GM21786 (cell line): ENCODE results near the gene NKAIN2.
"Not testable (repeated sequence)": the region's sequence is repeated elsewhere in the genome, so short reads cannot be mapped to it uniquely, and the experiment has no call there.

Experiments used
- ATAC-seq: cut with Tn5 transposase; IDR thresholded peaks from one replicate; pipeline ENCODE4 v1.9.1; 2021; ENCODE audit not compliant: unreplicated experiment

The NKAIN2 gene

DNA sequence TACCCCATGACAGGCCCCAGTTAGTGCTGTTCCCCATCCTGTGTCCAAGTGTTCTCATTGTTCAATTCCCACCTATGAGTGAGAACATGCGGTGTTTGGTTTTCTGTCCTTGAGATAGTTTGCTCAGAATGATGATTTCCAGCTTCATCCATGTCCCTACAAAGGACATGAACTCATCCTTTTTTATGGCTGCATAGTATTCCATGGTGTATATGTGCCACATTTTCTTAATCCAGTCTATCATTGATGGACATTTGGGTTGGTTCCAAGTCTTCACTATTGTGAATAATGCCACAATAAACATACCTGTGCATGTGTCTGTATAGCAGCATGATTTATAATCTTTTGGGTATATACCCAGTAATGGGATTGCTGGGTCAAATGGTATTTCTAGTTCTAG lies 218.4 kb downstream of the NKAIN2 start:
- not testable (repeated sequence) for ATAC-seq

DNA sequence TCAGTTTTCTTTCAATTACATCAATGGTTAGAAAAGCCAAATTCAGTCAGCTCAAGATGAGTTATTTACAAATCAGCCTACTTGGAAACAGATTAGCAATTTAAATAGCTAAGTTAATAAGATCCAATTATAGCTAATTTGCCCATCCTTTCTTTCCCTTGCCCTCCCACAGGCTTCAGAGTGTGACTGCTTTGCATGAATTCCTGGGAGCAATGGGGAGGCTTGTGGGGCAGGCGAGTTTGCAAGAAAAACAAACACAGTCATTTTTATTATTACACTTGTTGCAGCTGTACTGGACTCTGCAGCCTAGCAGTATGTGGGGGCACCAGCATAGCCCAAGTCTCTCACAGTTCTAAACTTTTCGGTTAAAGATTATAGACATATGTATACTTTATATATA lies 219.0 kb downstream of the NKAIN2 start:
- no peak for ATAC-seq

DNA sequence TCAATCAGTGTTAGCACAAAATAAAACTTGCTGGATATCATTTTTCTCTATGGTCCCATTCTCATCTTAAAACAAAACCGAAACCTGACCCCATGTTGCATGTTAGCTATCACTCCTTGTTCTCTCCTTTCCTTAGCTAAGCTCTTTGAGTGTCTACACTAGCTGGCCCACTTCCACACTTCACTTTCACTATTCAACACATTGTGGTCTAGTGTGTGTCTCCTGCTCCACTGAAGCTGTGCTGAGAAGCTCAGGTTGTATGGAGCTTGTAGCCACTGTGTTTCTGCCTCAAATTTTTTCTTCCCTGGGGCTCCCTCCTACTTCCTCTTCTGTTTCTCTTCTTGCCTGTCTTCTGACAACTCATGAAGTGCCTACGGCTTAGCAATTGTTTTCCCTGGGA lies 223.0 kb downstream of the NKAIN2 start:
- ATAC-seq, result peak; percentile 47

DNA sequence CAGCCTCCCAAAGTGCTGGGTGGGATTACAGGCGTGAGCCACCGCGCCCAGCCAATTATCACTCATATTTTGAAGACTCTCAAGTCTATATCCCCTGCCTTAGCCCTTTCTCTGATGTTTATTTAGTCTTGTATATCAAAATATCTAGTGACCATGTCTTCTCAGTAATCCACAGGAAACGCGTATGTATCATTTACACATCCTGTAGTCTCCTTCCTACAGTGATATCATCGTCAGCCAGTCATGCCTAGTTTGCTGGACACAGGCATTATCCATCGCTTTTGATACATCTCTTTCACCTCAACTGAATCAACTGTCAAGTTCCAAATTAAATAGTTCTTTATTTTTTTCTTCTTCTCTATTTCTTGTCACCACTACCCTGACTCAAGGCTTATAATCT lies 223.7 kb downstream of the NKAIN2 start:
- no peak for ATAC-seq

DNA sequence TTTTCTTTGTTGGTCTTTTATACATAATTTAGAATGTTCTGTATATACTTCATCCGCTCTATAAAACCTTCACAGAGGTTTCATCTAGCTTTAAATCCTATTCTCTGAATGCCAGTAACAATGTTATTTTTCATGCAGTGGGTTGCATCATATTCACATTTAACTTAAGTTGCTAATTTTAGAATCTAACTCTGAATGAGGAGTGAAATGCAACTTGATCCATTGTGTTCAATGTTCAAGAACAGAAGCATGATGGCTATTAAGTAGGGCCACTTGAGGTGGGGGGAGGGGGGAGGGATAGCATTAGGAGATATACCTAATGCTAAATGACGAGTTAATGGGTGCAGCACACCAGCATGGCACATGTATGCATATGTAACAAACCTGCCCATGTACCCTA lies 224.5 kb downstream of the NKAIN2 start:
- ATAC-seq, result no peak

DNA sequence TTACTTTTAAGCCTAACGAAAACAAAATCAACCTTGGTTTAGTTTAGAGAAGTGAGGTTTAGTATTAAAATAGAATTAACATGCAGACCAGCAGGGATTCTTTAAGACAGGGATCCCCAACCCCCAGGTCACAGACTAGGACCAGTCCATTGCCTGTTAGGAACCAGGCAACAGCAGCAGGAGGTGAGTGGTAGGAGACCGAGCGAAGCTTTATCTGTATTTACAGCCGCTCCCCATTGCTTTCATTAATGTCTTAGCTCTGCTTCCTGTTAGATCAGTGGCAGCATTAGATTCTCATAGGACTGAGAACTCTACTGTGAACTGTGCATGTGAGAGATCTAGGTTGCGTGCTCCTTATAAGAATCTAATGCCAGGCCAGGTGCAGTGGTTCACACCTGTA lies 225.9 kb downstream of the NKAIN2 start:
- ATAC-seq, result no peak

DNA sequence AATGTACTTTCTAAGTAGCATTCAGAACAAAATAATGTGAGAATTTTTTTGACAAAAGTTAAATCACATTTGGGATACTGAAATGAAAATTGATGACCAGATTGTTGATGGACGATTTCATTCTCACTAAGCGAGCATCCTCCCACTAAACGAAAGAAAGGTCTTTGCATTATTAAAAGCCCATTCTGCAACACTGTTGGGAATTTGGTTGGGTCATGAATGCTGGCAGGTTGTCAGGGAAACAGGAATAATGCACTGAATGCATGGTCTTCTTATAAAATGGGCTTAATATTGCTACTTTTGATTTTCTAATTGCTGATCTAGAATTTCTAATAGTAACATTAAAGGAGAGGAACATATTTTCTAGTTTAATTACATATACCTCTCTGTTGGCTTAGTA lies 229.8 kb downstream of the NKAIN2 start:
- ATAC-seq, result no peak

DNA sequence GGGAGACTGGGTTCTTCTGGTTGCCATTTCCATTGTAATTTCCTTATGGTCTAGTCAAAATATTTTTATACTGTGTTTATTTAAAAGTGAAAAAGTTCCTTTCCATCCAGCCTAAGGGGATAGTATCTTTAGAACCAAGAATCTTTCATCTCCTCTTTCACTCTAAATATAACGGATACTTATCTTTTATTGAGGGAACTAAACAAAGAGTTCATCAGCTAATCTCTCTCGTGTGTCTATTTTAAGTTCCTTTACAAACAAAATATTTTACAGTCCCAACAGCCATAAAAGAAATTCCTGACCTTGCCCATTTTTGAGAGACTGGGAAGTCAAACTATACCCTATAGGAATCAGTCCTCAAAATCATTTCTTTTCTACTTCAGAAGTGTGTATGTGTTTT lies 232.7 kb downstream of the NKAIN2 start:
- ATAC-seq, result no peak

DNA sequence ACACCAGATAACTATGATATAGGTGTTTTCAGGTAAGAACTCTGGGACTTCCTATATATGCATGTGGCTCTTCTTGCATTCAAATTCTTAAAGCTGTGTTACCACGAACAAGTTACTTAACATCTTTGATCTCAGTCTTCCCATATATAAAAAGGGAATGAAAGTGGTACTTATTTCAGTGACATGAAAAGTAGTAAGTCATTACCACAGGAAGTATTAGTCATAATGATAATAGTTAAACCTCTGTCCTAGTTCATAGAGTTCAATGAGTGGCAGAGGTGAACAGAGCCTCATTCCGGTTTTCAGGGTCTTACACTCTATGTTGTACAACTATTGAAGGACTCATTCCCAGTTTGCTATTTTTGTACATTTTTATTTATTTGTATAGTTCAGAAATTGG lies 237.0 kb downstream of the NKAIN2 start:
- peak; percentile 89 for ATAC-seq

DNA sequence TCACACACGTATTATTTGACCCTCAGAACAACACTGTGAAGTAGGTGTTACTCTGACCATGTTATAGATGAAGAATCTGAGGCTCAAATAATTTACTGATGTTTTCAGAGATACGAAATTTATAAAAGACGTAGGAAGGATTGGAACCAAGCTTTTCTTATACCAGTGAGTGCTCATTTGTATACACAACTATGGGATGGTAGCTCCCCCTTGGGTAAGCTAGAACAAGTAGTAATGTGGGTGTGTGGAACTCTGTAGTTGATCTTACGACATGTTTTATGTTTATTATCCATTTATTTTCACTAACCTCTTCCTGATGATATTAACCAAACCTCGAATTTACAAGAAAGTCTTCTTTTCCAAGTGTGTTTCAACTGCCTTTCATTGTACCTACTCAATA lies 248.5 kb downstream of the NKAIN2 start:
- ATAC-seq, result no peak

DNA sequence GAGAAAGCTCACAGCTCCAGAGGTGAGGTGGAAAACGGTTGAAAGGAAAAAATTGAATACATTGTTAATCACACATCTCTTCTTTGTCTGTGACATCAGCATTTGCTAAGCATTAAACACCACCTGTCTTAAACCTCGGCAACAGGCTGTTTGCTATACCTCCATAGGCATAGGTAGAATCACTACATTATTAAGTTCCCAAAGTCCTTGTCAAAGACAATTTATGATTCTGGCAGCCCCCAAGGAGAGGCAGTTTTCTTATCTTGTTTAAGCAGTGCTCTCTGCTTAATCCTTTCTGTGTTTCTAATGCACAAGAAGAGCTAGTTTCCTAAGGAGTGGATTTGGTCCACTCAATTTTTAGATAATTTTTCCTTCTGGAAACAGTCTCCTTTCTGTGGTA lies 249.7 kb downstream of the NKAIN2 start:
- no peak for ATAC-seq

DNA sequence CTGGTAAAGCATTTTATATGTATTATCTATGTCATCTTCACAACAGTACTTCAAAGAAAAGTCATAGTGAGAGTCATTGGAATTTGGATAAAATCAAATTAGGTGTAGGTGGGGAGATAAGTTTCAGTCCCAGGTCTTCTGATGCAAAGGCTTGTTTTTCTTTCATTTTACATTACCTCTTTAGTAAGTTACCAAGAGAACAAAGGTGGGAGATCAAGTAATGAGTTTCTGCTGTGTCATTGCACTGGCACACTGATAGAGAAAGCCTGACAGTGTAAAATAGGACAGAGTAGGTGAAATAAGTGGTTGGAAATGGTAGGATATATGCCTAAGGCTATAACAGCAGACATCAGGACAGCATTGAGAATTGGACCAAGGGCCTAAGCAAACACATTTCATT lies 250.4 kb downstream of the NKAIN2 start:
- no peak for ATAC-seq

DNA sequence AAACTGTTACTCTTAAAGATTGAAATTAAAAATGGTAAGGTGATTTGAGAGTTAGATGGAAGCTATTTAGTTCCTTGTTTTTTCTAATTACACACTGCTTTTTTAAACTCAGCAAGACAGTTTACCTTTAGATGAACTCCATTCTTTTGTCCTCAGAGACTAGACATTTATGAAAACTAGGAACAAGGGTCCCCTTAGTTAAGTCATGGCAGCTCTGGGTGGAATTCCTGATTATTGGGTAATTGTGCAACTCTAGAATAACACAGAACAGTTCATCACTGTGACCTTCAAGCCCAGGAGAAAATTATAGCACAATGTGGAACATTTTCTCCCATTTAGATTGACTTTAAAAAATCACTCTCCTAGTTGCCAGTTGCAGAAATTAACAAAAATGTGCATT lies 251.7 kb downstream of the NKAIN2 start:
- no peak for ATAC-seq

DNA sequence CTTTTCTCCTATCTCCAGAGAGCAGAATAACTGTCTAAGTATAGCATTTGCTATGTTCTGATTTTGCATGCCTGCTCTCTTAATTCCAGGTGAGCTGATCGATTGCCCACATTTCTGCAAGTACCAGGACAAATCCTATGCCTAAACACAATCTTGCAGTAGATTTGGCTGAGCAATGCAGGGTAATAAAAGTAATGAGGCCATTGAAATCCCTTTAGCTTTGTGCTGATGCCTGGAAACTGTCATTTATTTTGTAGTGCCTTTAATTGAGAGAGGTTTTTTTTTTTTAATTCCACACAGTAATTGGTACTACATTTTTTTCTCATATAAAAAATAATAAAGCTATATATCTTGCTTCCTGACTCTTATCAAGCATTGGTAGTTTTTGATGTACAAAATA lies 252.3 kb downstream of the NKAIN2 start:
- no peak for ATAC-seq

DNA sequence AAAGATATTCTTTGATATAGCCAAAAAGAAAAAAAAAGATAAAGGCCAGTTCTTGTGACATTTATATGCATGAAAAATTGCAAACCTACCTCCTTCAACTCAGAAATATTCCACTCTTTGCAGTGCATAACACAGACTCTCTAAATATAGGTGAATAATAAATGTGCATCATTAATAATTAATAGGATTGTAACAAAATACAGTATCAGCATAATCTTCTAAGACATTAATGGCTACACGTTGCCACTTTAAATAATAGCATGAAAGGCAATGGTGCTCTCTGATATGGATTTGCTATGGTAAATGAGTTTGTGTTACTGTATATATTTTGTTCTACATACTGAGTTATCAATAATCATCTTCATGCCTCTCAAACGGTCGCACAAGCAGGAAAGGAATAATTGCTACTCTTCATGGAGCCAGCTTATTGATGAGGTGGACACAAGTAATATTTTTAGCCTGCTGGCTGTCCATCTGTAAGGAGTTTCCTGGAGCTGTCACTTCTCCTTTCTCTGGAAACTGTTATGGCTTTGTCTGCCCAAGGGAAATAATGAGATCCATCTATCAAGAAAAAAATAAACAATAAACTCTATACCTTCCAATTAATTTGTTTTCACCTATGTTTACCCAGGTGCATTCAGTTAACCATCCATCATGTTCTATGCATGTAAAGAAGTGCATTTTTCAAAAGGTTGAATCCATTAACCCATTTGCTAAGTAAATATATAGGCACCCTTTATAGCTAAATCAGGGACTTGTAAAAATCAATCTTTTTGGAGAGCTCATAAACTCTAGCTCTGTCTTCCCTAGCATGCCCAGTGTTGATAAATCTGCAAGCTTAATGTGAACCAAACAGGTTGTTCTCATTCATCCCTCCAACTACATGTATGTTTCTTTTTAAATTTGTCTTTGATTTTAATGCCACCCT lies 253.0 kb downstream of the NKAIN2 start:
- no peak for ATAC-seq

DNA sequence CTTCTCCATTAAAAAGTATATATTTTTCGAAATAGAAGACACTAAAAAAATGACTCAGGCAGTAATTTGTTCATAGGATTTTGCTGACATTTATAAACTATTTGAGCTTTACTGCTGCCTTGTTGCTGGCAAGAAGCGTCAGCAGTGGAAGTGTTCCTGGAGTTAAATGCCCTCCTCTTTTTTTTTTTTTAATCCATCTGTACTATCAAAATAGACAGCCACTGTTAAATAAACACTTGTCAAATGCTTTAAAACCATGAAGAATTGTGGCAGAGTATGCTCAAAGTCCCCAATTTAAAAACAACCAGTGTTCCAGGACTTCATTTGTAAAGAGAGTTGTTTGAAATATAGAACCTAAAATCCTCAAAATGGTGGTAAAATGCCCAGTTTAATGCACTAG lies 253.8 kb downstream of the NKAIN2 start:
- ATAC-seq, result no peak

DNA sequence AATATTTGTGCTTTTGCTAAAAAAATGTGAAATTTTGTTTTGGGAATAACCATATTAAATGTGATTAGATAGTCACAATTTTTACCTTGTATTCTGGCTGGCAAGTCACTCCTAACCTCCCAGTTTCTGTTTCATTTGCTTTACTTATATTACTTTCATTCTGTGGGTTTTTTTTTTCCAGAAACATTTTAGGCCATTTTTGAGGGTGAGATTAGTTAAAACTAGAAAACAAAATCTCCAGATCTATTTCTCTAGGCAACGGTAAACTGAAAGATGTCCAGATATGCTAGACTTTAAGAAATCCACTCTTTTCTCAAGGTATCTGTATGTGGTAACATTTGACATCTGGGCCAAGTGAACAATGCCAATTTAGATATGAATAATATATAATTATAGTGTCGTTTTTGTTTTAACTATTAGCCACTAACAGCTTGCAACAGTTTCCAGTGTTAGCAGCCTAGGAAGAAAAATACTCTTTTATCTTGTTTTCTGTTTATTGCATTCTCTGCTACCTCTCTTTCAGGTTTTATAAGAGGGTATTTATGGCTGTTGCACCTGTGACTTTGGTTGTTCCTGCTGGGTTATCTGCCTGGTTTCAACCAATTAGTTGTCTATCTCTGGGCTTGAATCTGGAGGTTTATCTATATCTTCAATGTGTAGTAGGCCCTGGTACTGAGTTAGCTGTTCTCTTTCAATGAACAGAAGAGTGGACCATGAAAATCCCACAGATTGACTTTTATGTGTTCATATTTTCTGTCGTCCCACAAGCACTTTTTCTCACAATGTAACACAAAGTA lies 260.9 kb downstream of the NKAIN2 start:
- no peak for ATAC-seq

DNA sequence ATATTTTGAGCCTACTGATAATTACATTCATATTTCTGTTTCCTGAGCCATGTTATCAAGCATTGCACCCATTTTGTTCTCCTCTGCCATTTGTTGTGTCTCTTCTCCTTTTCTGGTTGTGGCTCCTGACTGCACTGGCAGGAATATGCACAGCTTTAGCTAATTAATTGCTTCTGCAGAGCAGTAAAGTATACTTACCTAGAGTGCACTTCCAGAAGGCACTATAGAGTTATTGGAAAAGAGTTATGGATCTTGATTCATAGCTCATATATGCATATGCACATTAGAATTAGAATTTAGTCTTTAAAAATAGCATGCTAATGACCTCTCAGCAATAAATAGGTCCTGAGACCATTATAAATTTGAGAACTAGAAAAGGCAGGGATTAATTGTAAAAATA lies 262.6 kb downstream of the NKAIN2 start:
- ATAC-seq, result no peak

DNA sequence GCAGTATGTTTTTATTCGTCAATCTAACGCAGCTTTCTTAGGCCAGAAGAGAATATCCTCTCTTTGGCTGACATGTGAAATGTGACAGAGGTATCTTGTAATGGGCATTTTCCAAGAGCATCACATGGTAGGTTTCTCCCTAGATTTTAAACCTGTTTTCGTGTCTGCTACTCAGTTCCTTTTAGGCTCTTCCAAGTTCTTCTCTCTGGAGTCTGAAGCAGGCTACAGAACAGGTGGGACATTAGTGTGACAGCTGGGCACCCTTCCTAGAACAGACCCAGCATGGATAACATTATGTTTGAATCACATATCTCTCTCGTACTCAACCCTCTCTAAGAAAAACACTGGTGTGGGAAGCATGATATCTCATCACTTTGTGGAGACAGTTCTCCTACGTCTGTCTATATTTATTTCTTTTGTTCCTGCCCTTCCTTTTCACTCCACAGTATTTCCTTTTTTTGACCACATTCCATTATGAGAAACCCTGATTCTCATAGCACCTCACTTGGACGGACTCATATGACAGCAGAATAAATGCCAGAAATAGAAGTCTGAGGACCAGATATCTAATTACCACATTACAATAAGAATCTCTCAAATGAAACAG lies 263.4 kb downstream of the NKAIN2 start:
- ATAC-seq, result no peak

DNA sequence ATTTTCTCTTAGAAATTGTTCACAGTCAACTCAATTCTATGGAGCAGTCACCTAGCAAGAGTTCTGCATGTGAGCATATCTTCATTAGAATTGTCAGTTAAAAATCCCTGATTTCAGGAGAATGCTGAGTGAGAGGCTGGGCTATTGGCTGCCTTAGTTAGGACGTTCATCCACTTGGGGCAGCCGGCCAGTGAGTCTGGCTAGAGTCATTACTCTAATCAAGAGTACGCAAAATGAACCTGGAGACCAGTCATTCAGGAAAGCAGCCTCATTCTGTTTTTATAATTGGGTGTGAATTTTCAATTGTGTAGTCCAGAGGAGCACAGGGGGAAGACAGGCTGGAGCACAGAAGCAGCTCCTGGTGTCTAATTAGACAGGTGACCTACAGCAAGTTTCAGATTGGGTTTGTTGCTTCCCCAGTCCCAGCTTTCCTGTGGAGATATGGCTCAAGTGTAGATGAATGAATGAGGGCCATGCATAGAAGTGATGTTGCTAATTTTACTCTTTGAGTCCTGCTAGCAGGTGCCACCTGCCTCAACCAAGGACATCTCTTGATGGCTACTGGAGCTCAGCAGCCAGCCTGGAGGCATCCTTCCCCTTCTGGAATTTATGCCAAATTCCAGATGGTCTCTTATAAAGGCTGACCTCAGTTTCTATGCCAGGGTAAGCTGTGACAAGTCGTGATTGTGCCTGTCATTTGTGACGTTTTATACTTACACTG lies 265.7 kb downstream of the NKAIN2 start:
- no peak for ATAC-seq

DNA sequence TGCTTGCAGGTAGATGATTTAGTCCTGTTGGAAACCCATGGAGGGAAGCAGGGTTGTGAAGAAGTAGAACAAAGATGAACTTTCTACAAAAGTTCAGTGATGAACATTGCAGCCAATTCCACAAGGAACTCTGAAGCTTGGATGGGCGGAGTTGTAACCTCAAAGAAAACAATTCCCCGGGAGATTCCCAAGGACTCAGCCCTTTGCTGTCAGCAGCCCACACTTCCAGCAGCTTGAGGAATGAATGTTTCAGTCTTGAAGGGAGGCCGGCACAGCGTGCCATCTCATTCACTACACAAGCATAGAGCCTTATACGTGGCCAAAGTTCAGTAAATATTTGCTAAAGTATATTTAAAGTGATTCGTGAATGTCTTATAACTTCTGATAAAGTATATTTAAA lies 269.4 kb downstream of the NKAIN2 start:
- no peak for ATAC-seq
